GM12873 (cell line): ENCODE results near the gene STX8.

Experiments used
- CTCF ChIP-seq: IDR thresholded peaks from 2 replicates; pipeline ENCODE4 v1.5.1; 2012; ENCODE audit warnings: low read depth, mild to moderate bottlenecking, moderate library complexity, low read length, control low read depth; ENCODE audit not compliant: insufficient read depth; ENCODE audit errors: missing control alignments

STX8 gene

DNA sequence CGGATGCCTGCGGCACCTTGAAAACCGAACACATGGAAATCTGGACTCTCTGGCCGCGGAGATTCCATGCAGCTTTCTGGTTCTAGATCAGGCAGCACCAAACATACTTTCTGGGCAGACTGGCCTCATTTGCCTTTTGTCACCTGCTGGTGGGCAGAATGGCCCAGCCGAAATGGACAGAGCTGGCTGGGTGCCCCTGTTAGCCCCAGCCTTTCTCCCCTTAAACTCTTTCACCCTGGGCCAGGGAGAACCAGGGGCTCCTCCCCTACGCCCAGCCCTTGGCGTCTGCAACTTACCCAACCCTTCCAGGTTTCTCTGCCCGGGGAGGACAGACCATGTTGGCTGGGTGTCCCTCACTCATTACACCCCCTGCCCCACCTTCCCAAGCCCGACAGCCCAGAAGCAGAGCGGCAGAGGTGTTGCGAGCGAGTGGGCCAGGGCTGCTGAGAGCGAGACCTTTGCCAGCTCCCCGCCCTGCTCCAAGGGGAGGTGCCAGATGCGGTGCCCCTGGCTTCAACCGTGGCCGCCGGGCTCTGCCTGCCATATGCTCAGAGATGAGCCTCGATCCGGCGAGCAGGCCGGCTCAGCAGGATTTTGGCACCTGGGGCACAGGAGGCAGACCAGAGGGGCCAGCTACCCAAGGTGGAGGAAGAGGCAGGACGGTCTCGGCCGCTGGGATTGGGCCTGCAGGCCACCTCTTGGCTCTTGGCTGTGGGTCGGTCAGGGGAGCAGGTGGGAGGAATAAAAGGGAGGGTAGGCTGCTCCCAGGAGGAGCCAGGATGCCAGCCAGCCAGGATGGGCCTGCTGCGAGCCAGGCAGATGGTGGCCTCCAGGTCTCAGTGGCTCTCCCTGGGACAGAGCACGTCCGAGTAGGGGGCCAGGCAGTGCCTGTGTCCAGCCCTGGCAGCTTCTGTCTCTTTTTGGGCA, 363.0 kb downstream of the STX8 start:
- no peak for TF ChIP-seq CTCF

GRCh38 chr17:9211133-9211765, 364.4 kb downstream of the STX8 start:
- no peak for TF ChIP-seq CTCF

GRCh38 chr17:9209781-9210370, 365.7 kb downstream of the STX8 start:
- TF ChIP-seq CTCF: no peak

DNA sequence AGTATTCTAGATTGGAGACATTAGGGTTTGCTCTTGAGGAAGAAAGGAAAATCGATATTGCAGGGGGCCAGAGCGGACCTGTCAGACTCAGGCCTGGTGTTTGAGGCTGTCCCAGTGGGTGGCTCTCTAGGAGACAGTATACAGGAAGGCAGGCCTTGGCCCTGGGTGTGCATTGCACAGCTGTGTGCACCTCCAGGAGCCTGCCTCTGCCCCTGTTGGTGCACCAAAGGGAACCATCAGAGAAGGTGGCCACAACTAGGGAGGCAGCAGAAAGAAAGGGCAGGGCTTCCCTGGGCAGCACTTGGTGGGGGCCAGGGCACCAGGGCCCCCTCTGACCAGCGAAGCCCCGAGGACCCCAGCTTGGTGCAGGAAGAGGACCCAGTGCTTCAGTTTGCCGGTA, 366.3 kb downstream of the STX8 start:
- no peak for TF ChIP-seq CTCF

DNA sequence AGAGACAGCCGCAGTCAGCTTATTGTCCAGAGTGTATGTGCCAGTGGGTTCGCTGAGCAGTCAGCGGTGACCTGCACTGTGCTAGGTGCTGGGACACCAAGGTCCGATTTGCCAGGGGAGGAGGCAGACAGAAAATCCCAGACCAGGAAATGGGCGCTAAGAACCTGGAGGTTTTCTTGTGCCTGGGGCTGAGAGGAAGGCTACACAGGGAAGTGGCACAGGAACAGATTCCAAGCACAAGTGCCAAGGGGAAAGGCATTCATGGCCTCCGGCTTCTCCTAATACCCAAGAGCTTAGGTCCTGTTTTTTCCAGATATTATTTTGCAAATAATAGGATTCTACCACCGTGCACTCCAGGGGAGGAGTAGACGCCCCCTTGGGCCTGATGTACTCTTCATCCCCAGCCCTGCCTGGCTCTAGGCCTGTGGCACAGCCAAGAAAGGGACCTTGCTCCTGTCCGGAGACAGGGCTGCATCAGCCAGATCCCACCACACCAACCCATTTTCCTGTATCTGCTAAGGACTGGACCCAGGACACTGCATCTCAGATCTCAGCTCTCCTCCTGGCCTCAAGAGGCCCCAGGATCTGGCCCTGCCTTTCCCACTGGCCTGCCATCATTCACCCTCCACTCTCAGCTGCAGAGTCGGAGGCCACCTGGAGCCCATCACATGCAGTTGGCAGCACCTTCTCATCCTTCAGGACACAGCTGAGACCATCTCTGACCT, 367.1 kb downstream of the STX8 start:
- no peak for TF ChIP-seq CTCF

- no peak for TF ChIP-seq CTCF
Measured at GRCh38 chr17:9206741-9207332, 368.8 kb downstream of the STX8 start.
